GM18951 (cell line): ENCODE data around the gene MCCD1.

Source experiments
- POLR2A ChIP-seq: IDR thresholded peaks from 4 replicates; pipeline ENCODE4 v1.6.1; 2011; ENCODE audit warnings: mild to moderate bottlenecking; ENCODE audit not compliant: insufficient read length, insufficient read depth; ENCODE audit errors: extremely low read depth
- in situ Hi-C: fragments of 300-500 bp; cut with MboI; formaldehyde crosslinking; loops from one replicate; pipeline ENCODE4 v1.12.0; 2022; ENCODE audit warnings: low sequenced_read_pairs, mixed read lengths, inconsistent platforms; ENCODE audit not compliant: unreplicated experiment

Gene MCCD1

DNA sequence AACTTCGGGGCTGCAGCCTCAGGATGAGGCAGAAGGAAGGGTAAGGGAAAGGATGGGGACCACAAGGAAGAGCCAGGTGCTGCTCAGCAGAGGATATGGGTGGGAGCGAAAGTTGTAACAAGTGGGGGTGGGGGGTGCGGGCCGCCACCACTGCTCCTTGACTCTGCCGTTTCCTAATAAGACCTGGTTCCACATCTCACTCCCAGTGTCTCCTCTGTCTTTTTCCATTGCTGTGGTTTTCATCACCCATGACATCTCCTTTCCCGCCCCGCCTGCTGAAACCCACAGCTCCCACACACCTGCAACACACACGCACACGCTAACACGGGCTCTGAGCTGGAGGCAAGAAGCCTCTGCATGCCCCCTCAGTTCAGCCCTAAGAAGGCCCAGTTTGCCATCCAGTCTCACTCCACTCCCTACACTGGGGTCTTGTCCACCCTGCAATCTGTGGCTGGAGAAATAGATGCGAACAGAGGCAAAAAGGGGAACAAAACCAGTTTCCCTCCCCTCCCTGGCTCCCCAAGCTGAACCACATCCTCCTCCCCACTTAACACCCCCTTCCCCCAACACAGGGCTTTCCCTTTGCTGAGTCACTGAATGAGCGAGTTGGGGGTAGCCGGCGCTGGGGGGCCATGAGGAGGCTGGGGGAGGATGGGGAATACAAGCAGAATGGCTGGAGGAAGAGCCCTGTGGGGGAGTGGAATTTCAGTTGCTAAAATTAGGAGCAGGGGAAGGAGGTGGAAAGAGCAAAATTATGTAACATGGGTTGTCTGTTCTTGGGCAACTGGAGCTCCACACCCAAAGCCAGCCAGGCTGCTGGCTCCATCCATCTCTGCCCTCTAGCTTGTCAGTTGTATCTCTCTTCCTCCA is 30.1 kb downstream of the MCCD1 start:
- peak; percentile 57 for TF ChIP-seq POLR2A
- in situ Hi-C loops = no loop called here

DNA sequence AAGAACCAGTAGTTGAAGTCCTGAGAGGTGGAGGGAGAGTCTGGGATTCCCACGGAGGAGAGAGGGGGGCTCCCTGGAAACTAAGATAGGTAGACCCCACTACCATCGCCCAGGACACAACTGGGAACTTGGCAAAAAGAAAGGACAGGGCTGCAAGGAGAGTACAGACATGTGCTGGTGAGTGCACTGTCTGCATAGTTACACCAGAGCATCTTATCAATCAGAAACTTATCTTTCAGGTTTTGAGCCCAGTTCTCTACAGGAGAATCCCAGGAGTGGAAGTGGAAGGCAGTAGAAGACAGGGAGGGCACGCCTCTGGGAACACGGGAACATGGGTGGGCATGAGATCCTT is 30.8 kb downstream of the MCCD1 start:
- in situ Hi-C loops = no loop called here
- TF ChIP-seq POLR2A = no peak

- in situ Hi-C loops = no loop called here
- peak; percentile 50 for TF ChIP-seq POLR2A
These were observed 31.4 kb downstream of the MCCD1 start for GRCh38 chr6:31559958-31560696.

- no peak for TF ChIP-seq POLR2A
- in situ Hi-C loops = no loop called here
These were observed 31.9 kb downstream of the MCCD1 start for GRCh38 chr6:31560697-31561058.

DNA sequence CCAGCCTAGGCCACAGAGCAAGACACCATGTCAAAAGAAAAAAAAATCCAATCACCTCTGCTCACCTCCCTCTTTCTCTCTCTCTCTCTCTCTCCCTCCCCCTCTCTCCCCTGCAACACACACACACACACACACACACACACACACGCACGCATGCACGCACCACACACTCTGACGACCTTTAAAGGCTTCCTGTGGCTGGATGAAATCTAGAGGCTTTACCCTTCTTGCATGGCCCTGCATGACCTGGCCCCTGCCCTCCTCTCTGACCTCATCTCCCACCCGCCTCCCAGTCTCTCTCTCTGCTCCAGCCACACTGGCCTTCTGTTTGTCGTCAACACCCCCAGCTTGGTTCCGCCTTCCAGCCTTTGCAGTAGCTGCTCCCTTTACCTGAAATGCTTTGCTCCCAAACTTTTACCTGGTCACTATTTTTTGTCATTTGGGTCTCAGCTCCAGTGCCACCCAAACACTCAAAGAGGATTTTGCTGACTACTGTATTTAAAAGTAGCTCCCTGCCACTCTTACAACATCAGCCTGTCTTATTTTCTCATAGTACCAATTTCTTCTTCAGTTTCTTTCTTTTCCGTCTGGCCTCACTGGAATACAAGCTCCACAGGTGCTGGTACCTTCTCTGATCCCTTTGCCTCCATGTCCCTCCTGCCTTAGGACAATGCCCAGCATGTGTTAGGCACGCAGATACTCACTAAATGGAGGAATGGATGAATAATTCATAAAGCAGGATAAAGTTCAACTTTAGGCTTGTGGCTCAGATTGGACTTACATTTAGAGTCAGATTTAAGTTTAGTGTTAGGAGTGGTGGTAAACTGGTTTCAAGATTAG is 39.0 kb downstream of the MCCD1 start:
- no peak for TF ChIP-seq POLR2A
- in situ Hi-C loops = no loop called here

DNA sequence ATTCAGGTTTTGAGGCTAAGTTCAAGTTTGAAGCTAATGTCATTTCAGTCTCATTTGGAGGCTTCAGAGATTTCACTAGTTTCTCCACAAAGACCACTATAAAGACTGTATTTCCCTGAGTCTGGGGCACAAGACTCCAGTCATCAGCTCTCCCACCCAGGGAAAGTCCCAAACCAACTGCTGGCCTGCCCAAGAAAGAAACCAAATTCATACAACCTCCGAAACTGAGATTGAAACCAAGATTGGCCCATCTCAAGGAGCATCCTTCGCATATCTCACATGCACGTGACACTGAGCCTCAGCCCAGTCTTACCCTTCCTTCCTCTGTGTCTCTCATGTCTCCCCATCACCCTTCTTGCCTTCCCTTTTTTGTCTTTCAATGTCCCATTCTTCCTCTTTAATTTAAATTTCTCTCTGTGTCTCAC is 39.8 kb downstream of the MCCD1 start:
- in situ Hi-C loops = no loop called here
- TF ChIP-seq POLR2A = peak; percentile 38

GRCh38 chr6:31569861-31570536 is 41.2 kb downstream of the MCCD1 start:
- TF ChIP-seq POLR2A = no peak
- in situ Hi-C loops = no loop called here

DNA sequence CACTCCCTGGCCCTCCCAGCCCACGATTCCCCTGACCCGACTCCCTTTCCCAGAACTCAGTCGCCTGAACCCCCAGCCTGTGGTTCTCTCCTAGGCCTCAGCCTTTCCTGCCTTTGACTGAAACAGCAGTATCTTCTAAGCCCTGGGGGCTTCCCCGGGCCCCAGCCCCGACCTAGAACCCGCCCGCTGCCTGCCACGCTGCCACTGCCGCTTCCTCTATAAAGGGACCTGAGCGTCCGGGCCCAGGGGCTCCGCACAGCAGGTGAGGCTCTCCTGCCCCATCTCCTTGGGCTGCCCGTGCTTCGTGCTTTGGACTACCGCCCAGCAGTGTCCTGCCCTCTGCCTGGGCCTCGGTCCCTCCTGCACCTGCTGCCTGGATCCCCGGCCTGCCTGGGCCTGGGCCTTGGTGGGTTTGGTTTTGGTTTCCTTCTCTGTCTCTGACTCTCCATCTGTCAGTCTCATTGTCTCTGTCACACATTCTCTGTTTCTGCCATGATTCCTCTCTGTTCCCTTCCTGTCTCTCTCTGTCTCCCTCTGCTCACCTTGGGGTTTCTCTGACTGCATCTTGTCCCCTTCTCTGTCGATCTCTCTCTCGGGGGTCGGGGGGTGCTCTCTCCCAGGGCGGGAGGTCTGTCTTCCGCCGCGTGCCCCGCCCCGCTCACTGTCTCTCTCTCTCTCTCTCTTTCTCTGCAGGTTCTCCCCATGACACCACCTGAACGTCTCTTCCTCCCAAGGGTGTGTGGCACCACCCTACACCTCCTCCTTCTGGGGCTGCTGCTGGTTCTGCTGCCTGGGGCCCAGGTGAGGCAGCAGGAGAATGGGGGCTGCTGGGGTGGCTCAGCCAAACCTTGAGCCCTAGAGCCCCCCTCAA is 43.5 kb downstream of the MCCD1 start, which contains the start of gene LTA:
LTA (plus strand) TSS at position 249 of the 871 bp plus-strand sequence; CDS start at position 703, 454 bp downstream.
- peak; percentile 85 for TF ChIP-seq POLR2A
- in situ Hi-C loops = no loop called here

GRCh38 chr6:31573239-31574105 is 44.7 kb downstream of the MCCD1 start:
- TF ChIP-seq POLR2A = peak; percentile 20
- in situ Hi-C loops = no loop called here

DNA sequence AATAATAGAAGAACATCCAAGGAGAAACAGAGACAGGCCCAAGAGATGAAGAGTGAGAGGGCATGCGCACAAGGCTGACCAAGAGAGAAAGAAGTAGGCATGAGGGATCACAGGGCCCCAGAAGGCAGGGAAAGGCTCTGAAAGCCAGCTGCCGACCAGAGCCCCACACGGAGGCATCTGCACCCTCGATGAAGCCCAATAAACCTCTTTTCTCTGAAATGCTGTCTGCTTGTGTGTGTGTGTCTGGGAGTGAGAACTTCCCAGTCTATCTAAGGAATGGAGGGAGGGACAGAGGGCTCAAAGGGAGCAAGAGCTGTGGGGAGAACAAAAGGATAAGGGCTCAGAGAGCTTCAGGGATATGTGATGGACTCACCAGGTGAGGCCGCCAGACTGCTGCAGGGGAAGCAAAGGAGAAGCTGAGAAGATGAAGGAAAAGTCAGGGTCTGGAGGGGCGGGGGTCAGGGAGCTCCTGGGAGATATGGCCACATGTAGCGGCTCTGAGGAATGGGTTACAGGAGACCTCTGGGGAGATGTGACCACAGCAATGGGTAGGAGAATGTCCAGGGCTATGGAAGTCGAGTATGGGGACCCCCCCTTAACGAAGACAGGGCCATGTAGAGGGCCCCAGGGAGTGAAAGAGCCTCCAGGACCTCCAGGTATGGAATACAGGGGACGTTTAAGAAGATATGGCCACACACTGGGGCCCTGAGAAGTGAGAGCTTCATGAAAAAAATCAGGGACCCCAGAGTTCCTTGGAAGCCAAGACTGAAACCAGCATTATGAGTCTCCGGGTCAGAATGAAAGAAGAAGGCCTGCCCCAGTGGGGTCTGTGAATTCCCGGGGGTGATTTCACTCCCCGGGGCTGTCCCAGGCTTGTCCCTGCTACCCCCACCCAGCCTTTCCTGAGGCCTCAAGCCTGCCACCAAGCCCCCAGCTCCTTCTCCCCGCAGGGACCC is 45.6 kb downstream of the MCCD1 start:
- in situ Hi-C loops = no loop called here
- peak; percentile 9 for TF ChIP-seq POLR2A
